Measurements from ENCODE around the gene PCDH9.

The PCDH9 gene

GRCh38 chr13:66536746-66537145 is 693.4 kb downstream of the PCDH9 start:
- no peak for TF ChIP-seq POLR2AphosphoS5 (IDR thresholded peaks at IDR 0.05; ENCODE audit: low read depth, low read length)
- no peak for TF ChIP-seq SIN3A (IDR thresholded peaks at IDR 0.05; ENCODE audit: borderline replicate concordance, insufficient read depth, low read length)
- TF ChIP-seq REST (IDR thresholded peaks at IDR 0.05; ENCODE audit: insufficient read depth in 1 of 2, low read depth in 2 of 2, low read length in 2 of 2), result no peak
- TF ChIP-seq TAF1 (IDR thresholded peaks at IDR 0.05; ENCODE audit: borderline replicate concordance, insufficient read depth, low read length), result no peak
- no peak for TF ChIP-seq FOXP2 (optimal IDR thresholded peaks at IDR 0.05; ENCODE audit: borderline replicate concordance, extremely low read depth, extremely low read length, insufficient read depth)

- TF ChIP-seq TAF1 (IDR thresholded peaks at IDR 0.05; ENCODE audit: borderline replicate concordance, insufficient read depth, low read length) (no peak), FOXP2 (optimal IDR thresholded peaks at IDR 0.05; ENCODE audit: borderline replicate concordance, extremely low read depth, extremely low read length, insufficient read depth) (no peak), POLR2AphosphoS5 (IDR thresholded peaks at IDR 0.05; ENCODE audit: low read depth, low read length) (no peak), SIN3A (IDR thresholded peaks at IDR 0.05; ENCODE audit: borderline replicate concordance, insufficient read depth, low read length) (no peak), REST (IDR thresholded peaks at IDR 0.05; ENCODE audit: insufficient read depth in 1 of 2, low read depth in 2 of 2, low read length in 2 of 2) (no peak)
These were observed 695.6 kb downstream of the PCDH9 start for GRCh38 chr13:66534561-66534960.

- TF ChIP-seq POLR2AphosphoS5 (IDR thresholded peaks at IDR 0.05; ENCODE audit: low read depth, low read length) (no peak), REST (IDR thresholded peaks at IDR 0.05; ENCODE audit: insufficient read depth in 1 of 2, low read depth in 2 of 2, low read length in 2 of 2) (no peak), SIN3A (IDR thresholded peaks at IDR 0.05; ENCODE audit: borderline replicate concordance, insufficient read depth, low read length) (no peak), TAF1 (IDR thresholded peaks at IDR 0.05; ENCODE audit: borderline replicate concordance, insufficient read depth, low read length) (no peak)
These were observed 697.3 kb downstream of the PCDH9 start for GRCh38 chr13:66532845-66533244.

GRCh38 chr13:66532146-66532545 is 698.0 kb downstream of the PCDH9 start:
- TF ChIP-seq FOXP2 (optimal IDR thresholded peaks at IDR 0.05; ENCODE audit: borderline replicate concordance, extremely low read depth, extremely low read length, insufficient read depth) (no peak), TAF1 (IDR thresholded peaks at IDR 0.05; ENCODE audit: borderline replicate concordance, insufficient read depth, low read length) (no peak), SIN3A (IDR thresholded peaks at IDR 0.05; ENCODE audit: borderline replicate concordance, insufficient read depth, low read length) (no peak), REST (IDR thresholded peaks at IDR 0.05; ENCODE audit: insufficient read depth in 1 of 2, low read depth in 2 of 2, low read length in 2 of 2) (no peak), POLR2AphosphoS5 (IDR thresholded peaks at IDR 0.05; ENCODE audit: low read depth, low read length) (no peak)

- no peak for TF ChIP-seq REST (IDR thresholded peaks at IDR 0.05; ENCODE audit: insufficient read depth in 1 of 2, low read depth in 2 of 2, low read length in 2 of 2)
- TF ChIP-seq FOXP2 (optimal IDR thresholded peaks at IDR 0.05; ENCODE audit: borderline replicate concordance, extremely low read depth, extremely low read length, insufficient read depth), result no peak
- TF ChIP-seq SIN3A (IDR thresholded peaks at IDR 0.05; ENCODE audit: borderline replicate concordance, insufficient read depth, low read length), result no peak
- no peak for TF ChIP-seq TAF1 (IDR thresholded peaks at IDR 0.05; ENCODE audit: borderline replicate concordance, insufficient read depth, low read length)
- no peak for TF ChIP-seq POLR2AphosphoS5 (IDR thresholded peaks at IDR 0.05; ENCODE audit: low read depth, low read length)
These were observed 699.5 kb downstream of the PCDH9 start for GRCh38 chr13:66530686-66531085.
